ENCODE measurements around the gene GPR143.

GRCh38 chrX:9682861-9683260, 82.8 kb downstream of the GPR143 start:
- no peak for TF ChIP-seq CTCF (IDR thresholded peaks at IDR 0.05; ENCODE audit: insufficient read depth, low read depth, low read length)
- TF ChIP-seq EZH2 (IDR thresholded peaks at IDR 0.05; ENCODE audit: insufficient read depth, low read length) = no peak

All from astrocyte (in vitro differentiated cells and primary cell).